Subcutaneous adipose tissue (tissue), 4 donors: ENCODE results near the gene HLA-DMB. TPM values are rescaled to one million over a fixed set of nuclear protein-coding genes. Genes with fewer than 3 reads are reported as not detected.

Experiments used
- CTCF ChIP-seq: fragments of 450-650 bp; IDR thresholded peaks from one replicate; pipeline ENCODE4 v1.5.1; 2016; ENCODE audit warnings: low read depth, mild to moderate bottlenecking, control low read depth, antibody characterized with exemption, moderate library complexity
- total RNA-seq, 4 donors: library from RNA; depleted of rRNA; stranded (reverse); fragments of >200 nt; gene quantifications; one replicate each; pipeline ENCODE4 v1.1.0, GENCODE V29; 2016

HLA-DMB gene
- total RNA-seq, 4 donors from 2014 or later, result 27.7 to 199 (median 36.4) TPM

GRCh38 chr6:32964776-32965175 is 23.9 kb upstream of the HLA-DMB start:
- TF ChIP-seq CTCF, result no peak

- no peak for TF ChIP-seq CTCF
Observed at GRCh38 chr6:32963866-32964265, 23.0 kb upstream of the HLA-DMB start.

- TF ChIP-seq CTCF, result no peak
Observed at GRCh38 chr6:32962213-32962826, 21.5 kb upstream of the HLA-DMB start.

GRCh38 chr6:32960563-32960962 is 19.7 kb upstream of the HLA-DMB start:
- no peak for TF ChIP-seq CTCF

GRCh38 chr6:32956176-32956575 is 15.3 kb upstream of the HLA-DMB start:
- no peak for TF ChIP-seq CTCF

GRCh38 chr6:32954986-32955802 is 14.4 kb upstream of the HLA-DMB start:
- TF ChIP-seq CTCF, result no peak

GRCh38 chr6:32954267-32954666 is 13.4 kb upstream of the HLA-DMB start:
- no peak for TF ChIP-seq CTCF
